HG03135 (cell line): Measurements from ENCODE around the gene C12orf76.
"Not testable (repeated sequence)": the region's sequence is repeated elsewhere in the genome, so short reads cannot be mapped to it uniquely, and the experiment has no call there.

Experiments used
- ATAC-seq: cut with Tn5 transposase; IDR thresholded peaks from one replicate; pipeline ENCODE4 v1.9.1; 2021; ENCODE audit warnings: mild to moderate bottlenecking, moderate library complexity; ENCODE audit not compliant: unreplicated experiment

C12orf76 gene

GRCh38 chr12:110048242-110049027, at the start of gene C12orf76:
Gene C12orf76, minus strand, starts transcription at chr12:110048522. Its CDS starts 27 bp downstream, at chr12:110048495.
- peak; percentile 99 for ATAC-seq

GRCh38 chr12:110093631-110094311, 45.4 kb upstream of the C12orf76 start:
- ATAC-seq: no peak

GRCh38 chr12:110091136-110091711, 42.9 kb upstream of the C12orf76 start:
- no peak for ATAC-seq

- ATAC-seq: no peak
Observed at GRCh38 chr12:110090266-110091135, 42.2 kb upstream of the C12orf76 start.

GRCh38 chr12:110088936-110089335, 40.6 kb upstream of the C12orf76 start:
- ATAC-seq: no peak

- ATAC-seq: not testable (repeated sequence)
Observed at GRCh38 chr12:110088216-110088615, 39.9 kb upstream of the C12orf76 start.

GRCh38 chr12:110084314-110085015, 36.1 kb upstream of the C12orf76 start:
- ATAC-seq: no peak

- no peak for ATAC-seq
Observed at GRCh38 chr12:110080410-110080809, 32.1 kb upstream of the C12orf76 start.

- peak; percentile 92 for ATAC-seq
Observed at GRCh38 chr12:110079477-110080400, 31.4 kb upstream of the C12orf76 start.

- no peak for ATAC-seq
Observed at GRCh38 chr12:110077800-110078199, 29.5 kb upstream of the C12orf76 start.

- ATAC-seq: no peak
Observed at GRCh38 chr12:110075880-110076279, 27.6 kb upstream of the C12orf76 start.

GRCh38 chr12:110074089-110074488, 25.8 kb upstream of the C12orf76 start:
- no peak for ATAC-seq

GRCh38 chr12:110073049-110073831, 24.9 kb upstream of the C12orf76 start:
- ATAC-seq: no peak

GRCh38 chr12:110072636-110073035, 24.3 kb upstream of the C12orf76 start:
- not testable (repeated sequence) for ATAC-seq

- no peak for ATAC-seq
Observed at GRCh38 chr12:110071967-110072366, 23.6 kb upstream of the C12orf76 start.

- no peak for ATAC-seq
Observed at GRCh38 chr12:110071504-110071903, 23.2 kb upstream of the C12orf76 start.

- no peak for ATAC-seq
Observed at GRCh38 chr12:110068654-110069053, 20.3 kb upstream of the C12orf76 start.

- not testable (repeated sequence) for ATAC-seq
Observed at GRCh38 chr12:110068115-110068514, 19.8 kb upstream of the C12orf76 start.
